IPS-NIHi7 (cell line): ENCODE data around the gene EXOC6B.

ENCODE experiments used
- DNase-seq: peaks from one replicate; pipeline ENCODE4 v3.0.0; 2012; ENCODE audit warnings: mixed read lengths; ENCODE audit errors: extremely low spot score

The EXOC6B gene

DNA sequence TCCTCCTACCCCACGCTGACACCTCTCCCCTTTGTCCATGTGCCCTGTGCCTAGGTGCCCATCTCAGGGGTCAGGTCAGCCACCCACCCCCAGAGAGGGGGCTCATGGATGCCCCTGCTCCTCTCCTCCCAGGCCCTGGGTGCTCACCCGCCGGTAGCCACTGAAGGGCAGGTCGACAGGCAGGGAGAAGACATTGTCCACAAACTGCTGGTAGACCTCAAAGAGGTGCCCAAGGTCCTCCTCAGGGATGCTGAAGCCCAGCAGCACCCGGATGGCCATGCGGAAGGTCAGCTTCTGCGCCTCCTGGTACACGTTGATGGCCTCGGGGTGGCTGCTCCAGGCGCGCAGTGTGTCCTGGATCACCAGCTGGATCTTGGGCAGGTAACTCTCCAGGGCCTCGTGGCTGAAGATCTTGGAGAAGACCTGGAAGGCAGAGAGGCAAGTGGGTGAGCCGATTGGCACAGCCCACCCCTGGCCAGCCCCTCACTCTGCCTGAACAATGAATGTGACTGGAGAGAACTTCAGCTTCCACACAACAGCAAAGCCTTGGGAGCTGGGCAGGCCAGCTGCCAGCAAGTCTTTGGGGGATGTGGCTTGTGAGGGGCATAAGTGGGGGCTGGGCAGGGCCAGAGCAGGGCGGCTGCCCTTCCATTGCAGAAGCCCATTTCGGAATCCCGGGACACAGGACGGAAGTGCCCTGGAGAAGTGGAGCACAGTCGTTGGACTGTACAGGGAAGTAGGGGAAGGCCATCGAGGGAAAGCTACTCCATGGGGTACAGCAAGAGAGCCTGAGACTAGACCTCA is 690.6 kb downstream of the EXOC6B start:
- no peak for DNase-seq

GRCh38 chr2:72134408-72134996 is 691.3 kb downstream of the EXOC6B start:
- no peak for DNase-seq

DNA sequence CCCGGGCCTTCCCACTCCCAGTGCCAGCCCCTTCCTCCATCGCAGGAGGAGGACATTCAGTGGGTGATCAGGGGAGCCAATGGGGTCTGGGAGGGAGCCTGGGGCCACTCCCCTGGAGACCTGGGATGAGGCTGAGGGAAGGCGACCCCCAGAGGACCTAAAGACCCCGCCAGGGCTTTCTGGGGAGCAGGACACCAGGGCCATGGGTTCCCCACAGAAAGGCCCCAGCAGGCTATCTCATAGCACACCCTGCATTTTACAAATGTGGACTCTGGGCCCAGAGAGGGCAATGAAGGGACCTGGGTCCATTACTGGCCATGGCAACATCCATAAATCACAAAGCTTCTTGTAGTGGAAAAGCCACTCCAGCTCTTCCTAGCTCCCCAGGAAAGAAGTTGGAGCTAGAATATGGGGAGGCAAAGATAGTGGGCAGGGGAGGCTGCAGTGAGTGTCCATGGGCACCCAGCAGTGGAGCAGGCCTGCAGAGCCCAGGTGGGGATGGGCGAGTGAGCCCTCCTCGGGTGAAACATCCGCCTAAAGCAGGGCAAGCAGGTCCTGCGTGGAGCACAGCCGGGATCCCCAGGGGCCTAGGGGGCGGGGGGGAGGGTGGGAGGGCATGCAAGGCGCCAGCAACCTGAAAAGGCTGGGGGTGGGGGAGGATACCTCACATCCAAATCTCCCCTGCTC is 692.0 kb downstream of the EXOC6B start:
- DNase-seq: no peak

GRCh38 chr2:72132981-72133720 is 692.7 kb downstream of the EXOC6B start:
- DNase-seq: no peak

DNA sequence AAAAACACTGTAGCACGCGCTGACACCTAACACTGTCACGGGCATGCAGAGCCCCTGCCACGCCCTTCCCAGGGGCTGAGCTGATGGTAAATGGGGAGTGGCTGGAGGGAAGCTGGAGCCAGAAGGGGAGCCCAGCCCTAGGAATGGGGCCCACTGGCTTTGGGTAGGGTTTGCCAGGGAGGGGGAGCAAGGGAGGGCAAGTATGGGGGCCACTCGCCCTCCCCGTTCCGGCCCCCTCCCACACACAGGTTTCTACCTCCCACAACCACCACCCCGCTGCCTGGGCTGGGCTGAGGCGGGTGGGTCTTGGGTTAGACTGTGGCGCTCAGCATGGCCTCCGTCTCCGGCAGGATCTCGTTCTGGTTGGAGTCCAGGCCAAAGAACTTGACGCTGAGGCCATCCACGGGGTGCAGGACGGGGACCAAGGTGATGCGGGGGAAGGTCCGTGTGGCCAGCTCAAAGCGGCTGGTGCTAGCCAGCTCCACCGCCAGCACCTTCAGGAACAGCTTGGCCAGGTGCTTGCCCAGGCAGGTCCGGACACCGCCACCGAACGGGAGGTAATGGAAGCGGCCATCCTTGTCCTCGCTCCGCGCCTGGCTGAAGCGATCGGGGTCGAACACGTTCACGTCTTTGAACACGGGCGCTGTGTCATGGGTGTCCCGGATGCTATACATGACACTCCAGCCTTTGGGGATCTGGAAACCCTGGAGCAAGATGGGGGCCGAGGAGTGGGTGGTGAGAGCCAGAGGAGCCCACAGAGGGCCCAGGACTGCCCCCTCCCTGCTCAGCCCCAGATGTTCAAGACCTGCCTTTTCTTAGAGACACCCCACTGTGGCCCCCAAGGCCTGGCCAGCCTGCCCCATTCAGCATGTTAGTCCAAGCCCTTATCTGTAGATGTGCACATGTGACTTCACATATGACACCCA is 693.7 kb downstream of the EXOC6B start:
- DNase-seq: no peak

- DNase-seq: no peak
Measured at GRCh38 chr2:72131371-72131891, 694.4 kb downstream of the EXOC6B start.

GRCh38 chr2:72130659-72131360 is 695.0 kb downstream of the EXOC6B start:
- no peak for DNase-seq

GRCh38 chr2:72129681-72130340 is 696.0 kb downstream of the EXOC6B start:
- no peak for DNase-seq

DNA sequence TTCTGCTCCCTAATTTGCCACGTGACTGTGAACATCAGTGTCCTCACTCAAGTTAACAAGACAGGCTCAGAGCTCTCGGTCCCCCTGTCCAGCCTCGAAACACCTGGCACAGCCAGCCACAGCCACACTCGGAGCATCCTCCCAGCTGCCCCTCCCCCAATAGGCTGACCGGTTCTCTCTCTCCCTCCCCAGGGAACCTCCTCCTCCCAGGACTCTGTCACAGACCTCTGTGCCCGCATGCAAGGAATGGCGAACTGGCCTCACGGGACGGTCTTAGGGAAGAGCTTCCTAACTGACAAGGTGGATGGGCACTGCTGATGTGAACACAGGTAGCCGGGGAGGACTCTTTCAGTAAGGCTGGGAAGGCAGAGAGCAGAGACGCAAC is 697.0 kb downstream of the EXOC6B start:
- DNase-seq: no peak

DNA sequence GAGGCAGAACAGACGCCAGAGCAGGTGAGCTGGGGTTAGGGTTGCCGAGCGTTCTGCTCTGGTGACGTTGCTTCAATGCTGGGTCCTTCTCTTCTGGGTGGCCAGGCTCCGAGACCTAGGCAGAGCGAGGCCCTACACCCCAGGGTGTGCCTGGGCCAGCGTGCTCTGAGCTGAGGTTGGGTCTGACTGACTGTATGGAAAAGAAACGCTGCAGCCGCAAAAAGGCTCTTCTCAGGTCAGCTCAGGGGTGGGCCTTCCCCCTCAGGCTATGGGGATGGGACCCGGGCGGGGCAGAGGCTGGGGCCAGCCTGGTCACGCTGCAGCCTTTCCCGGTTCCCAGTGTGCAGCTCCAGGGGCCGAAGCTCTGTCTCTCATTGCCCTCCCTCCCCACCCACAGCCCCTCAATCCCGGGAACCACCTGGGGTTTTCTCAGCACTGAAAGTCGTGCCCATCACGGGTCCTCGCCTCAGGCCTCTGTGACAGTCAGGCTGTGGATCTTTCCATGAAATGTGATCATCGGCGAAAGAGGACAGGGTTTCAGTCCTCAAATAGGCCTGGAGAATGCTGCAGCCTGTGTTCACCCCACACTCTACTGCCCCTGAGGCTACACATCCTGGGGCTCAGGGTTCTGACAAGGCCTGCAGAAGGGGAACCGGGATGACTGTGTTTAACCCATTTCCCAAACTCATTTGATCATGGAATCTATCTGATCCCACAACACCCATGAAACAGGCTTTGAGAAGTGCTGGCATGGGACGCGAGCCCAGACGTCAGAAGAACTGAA is 697.6 kb downstream of the EXOC6B start:
- no peak for DNase-seq

GRCh38 chr2:72127401-72128058 is 698.3 kb downstream of the EXOC6B start:
- DNase-seq: no peak

DNA sequence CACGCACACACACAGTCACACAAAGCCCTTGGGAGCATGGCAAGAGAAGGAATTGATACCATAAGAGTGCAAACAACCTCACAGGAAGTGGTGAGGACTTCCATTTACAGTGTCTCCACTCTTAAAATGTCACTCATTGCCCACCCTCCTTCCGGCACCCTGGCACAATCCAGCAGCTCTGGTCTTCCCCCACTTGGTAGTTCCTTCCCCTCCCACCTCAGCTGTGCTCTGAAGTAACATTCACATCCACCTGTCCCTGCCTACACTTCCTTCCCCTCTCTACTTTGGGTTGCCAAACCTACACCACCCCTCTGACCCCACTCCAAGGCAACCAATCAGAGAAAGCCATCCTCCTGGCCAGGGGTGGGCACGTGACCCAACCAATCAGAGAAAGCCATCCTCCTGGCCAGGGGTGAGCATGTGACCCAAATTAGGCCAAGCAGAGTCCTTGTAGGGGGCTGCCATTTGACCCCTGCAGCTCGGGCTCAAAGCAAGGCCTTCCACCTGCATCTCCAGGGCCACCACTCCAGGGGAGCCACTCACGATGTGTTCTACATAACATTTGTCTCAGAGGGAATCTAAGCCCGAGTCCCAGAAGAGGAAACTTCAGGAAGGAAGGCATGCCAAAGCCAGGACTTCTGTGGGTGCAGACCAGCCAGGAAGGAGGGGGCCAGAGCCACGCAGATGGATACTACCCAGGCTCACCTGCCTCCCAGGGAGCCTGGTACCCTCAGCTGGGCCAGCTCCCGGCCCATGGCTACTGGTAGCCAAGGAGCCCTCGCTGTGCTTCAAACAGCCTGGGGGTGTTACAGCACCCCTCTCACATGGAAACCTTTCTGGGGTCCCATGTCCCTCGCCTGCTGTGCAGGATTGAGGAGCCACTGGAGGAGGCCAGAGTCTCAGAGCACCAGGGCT is 699.4 kb downstream of the EXOC6B start:
- no peak for DNase-seq
